ENCODE results near the gene RFTN1.
A peak's percentile ranks its signal among the peaks of the same experiment; 100 is the strongest.
"Not testable (repeated sequence)": the region's sequence is repeated elsewhere in the genome, so short reads cannot be mapped to it uniquely, and the experiment has no call there.

The RFTN1 gene

GRCh38 chr3:16329036-16329825 lies 184.3 kb downstream of the RFTN1 start:
- no peak for DNase-seq (ENCODE audit: low read depth)

- DNase-seq (ENCODE audit: low read depth) = no peak
Observed at GRCh38 chr3:16328124-16328523, 185.4 kb downstream of the RFTN1 start.

- no peak for DNase-seq (ENCODE audit: low read depth)
Observed at GRCh38 chr3:16326724-16327349, 186.7 kb downstream of the RFTN1 start.

- no peak for DNase-seq (ENCODE audit: low read depth)
Observed at GRCh38 chr3:16325850-16326249, 187.6 kb downstream of the RFTN1 start.

- DNase-seq (ENCODE audit: low read depth) = no peak
Observed at GRCh38 chr3:16323737-16324136, 189.8 kb downstream of the RFTN1 start.

- DNase-seq (ENCODE audit: low read depth) = no peak
Observed at GRCh38 chr3:16322189-16322588, 191.3 kb downstream of the RFTN1 start.

- no peak for DNase-seq (ENCODE audit: low read depth)
Observed at GRCh38 chr3:16320711-16321110, 192.8 kb downstream of the RFTN1 start.

GRCh38 chr3:16319723-16320122 lies 193.8 kb downstream of the RFTN1 start:
- no peak for DNase-seq (ENCODE audit: low read depth)

- no peak for DNase-seq (ENCODE audit: low read depth)
Observed at GRCh38 chr3:16319307-16319706, 194.2 kb downstream of the RFTN1 start.

GRCh38 chr3:16318176-16318575 lies 195.3 kb downstream of the RFTN1 start:
- DNase-seq (ENCODE audit: low read depth) = peak; percentile 51

- no peak for DNase-seq (ENCODE audit: low read depth)
Observed at GRCh38 chr3:16317561-16317945, 195.9 kb downstream of the RFTN1 start.

- no peak for DNase-seq (ENCODE audit: low read depth)
Observed at GRCh38 chr3:16316847-16317560, 196.5 kb downstream of the RFTN1 start.

GRCh38 chr3:16316396-16316795 lies 197.1 kb downstream of the RFTN1 start:
- DNase-seq (ENCODE audit: low read depth) = no peak

GRCh38 chr3:16315623-16316022 lies 197.9 kb downstream of the RFTN1 start:
- DNase-seq (ENCODE audit: low read depth) = no peak

- no peak for DNase-seq (ENCODE audit: low read depth)
Observed at GRCh38 chr3:16313886-16314645, 199.4 kb downstream of the RFTN1 start.

- DNase-seq (ENCODE audit: low read depth) = no peak
Observed at GRCh38 chr3:16311960-16312451, 201.5 kb downstream of the RFTN1 start.

GRCh38 chr3:16310486-16310885 lies 203.0 kb downstream of the RFTN1 start:
- not testable (repeated sequence) for DNase-seq (ENCODE audit: low read depth)

- no peak for DNase-seq (ENCODE audit: low read depth)
Observed at GRCh38 chr3:16309558-16309957, 203.9 kb downstream of the RFTN1 start.

- DNase-seq (ENCODE audit: low read depth) = no peak
Observed at GRCh38 chr3:16308727-16309126, 204.8 kb downstream of the RFTN1 start.

- DNase-seq (ENCODE audit: low read depth) = no peak
Observed at GRCh38 chr3:16307832-16308531, 205.5 kb downstream of the RFTN1 start.

GRCh38 chr3:16305111-16305541 lies 208.4 kb downstream of the RFTN1 start:
- DNase-seq (ENCODE audit: low read depth) = no peak

Measured in GM04504 (cell line).